GM21515 (cell line): ENCODE results near the gene TNFRSF13B.
"Not testable (repeated sequence)": the region's sequence is repeated elsewhere in the genome, so short reads cannot be mapped to it uniquely, and the experiment has no call there.

Experiments used
- ATAC-seq: cut with Tn5 transposase; IDR thresholded peaks from one replicate; pipeline ENCODE4 v1.9.1; 2021; ENCODE audit not compliant: unreplicated experiment

TNFRSF13B gene

GRCh38 chr17:16915752-16916556, 56.0 kb downstream of the TNFRSF13B start:
- no peak for ATAC-seq

DNA sequence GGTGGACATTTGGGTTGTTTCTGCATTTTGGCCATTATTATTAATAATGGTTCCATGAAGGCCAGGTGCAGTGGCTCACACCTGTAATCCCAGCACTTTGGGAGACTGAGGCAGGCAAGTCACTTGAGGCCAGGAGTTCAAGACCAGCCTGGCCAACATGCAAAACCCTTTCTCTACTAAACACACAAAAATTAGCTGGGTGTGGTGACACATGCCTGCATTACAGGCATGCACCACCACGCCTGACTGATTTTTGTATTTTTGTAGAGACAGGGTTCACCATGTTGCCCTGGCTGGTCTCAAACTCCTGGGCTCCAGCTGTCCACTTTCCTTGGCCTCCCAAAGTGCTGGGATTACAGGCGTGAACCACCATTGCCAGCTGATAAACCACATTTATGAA, 58.5 kb downstream of the TNFRSF13B start:
- no peak for ATAC-seq

- ATAC-seq, result no peak
These were observed 59.6 kb downstream of the TNFRSF13B start for GRCh38 chr17:16912021-16912962.

DNA sequence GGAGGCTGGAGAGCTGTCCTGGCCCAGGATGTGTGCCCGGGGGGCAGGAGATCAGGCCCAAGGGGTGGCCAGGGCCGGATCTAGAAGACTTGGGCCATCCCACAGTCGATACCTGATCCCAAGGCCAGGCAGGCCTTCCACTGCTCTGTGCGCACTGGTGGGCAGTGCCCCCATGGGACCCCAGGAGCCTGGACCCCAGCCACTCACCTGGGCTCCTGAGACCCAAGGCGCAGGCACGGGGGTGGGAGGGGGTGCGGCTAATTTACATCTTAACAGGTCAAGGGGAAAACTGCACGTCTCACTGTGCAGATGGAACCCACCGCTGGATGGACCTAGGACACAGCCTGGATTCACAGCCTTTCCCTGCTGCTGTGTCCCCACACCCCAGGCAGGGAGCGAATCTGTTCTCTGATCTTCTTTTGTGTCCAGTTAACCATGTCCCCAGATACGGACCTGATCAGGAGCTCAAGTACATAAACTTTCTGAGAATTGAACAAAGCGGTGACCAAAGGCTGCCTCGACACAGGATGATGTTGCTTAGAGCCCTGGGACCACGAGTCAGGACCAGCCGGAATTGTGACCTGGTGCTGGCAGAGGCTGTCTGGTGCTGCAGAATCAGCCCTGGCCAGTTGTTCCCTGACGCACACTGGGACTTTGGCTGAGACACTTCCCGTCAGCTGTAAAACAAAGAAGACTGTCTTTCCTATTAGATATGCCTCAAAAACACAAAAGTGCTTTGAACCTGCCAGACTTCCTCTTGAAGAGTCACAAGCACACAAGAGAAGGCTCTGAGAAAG, 60.6 kb downstream of the TNFRSF13B start:
- ATAC-seq, result no peak

- no peak for ATAC-seq
These were observed 61.6 kb downstream of the TNFRSF13B start for GRCh38 chr17:16910341-16910740.

DNA sequence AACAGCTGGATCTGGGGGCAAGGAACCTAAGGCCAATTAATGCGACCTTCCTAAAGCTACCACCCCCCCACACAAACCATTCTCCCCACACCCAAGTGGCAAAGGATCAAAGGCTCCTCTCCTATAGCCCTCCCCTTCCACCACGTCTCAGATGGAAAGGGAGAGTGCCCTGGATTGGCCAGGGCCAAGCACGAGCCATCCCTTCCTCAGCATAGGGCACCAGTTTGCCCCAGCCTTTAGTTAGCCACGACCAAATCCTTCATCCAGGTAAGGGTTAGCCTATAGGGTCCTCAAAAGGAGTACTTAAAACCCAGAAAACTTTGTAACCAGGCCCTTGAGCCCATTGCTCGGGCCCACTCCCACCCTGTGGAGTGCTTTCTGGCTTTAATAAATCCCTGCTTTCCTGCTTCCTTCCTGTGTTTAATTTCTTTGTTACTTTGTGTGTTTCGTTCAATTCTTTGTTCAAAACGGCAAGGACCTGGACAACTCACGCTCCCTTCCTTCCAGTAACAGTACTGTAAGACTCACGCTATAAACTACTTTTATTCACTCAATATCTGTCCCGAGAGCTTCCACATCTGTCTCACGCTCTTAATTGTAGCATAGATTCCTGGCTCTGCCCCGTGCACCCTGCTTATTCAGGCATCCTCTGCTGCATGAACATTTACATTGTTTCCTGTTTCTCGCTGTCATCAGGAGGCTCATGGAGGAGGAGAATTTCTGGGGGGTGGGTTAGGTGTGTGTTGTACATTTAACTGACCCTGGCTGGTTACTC, 62.3 kb downstream of the TNFRSF13B start:
- ATAC-seq, result no peak

DNA sequence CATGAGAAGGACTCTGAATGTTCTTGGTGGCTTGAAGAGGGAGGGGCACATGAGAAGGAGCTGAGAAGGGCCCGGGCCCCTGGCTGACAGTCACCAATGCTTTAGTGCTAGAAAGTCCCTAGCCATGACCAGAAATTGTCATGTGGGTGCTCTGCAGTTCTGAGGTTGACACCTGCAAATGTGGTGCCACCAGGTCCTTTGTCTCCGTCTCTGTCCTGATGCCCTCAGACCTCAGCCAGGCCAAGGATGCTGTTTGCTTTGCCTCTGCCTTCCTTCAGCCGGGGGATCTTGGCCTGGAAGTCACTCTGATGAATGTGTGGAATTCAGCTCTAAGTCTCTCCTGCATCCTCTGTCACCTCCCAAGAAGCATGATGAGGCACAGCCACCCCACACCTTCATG, 63.6 kb downstream of the TNFRSF13B start:
- no peak for ATAC-seq

GRCh38 chr17:16906680-16907079, 65.2 kb downstream of the TNFRSF13B start:
- ATAC-seq, result no peak

DNA sequence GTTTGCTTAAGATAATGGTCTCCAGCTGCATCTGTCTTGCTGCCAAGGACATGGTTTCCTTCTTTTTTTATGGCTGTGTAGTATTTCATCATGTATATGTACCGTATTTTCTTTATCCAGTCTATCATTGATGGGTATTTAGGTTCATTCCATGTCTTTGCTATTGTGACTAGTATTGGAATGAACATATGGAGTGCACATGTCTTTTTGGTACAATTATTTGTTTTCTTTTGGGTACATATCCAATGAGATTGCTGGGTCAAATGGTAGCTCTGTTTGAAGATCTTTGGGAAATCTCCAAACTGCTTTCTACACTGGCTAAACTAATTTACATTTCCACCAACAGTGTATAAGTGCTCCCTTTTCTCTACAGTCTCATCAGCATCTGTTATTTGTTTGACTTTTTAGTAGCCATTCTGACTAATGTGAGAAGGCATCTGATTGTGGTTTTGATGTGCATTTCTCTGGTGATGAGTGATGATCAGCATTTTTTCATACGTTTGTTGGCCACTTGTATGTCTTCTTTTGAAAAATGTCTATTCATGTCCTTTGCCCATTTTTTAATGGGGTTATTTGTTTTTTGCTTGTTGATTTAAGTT, 66.2 kb downstream of the TNFRSF13B start:
- no peak for ATAC-seq

GRCh38 chr17:16903070-16903469, 68.8 kb downstream of the TNFRSF13B start:
- not testable (repeated sequence) for ATAC-seq

DNA sequence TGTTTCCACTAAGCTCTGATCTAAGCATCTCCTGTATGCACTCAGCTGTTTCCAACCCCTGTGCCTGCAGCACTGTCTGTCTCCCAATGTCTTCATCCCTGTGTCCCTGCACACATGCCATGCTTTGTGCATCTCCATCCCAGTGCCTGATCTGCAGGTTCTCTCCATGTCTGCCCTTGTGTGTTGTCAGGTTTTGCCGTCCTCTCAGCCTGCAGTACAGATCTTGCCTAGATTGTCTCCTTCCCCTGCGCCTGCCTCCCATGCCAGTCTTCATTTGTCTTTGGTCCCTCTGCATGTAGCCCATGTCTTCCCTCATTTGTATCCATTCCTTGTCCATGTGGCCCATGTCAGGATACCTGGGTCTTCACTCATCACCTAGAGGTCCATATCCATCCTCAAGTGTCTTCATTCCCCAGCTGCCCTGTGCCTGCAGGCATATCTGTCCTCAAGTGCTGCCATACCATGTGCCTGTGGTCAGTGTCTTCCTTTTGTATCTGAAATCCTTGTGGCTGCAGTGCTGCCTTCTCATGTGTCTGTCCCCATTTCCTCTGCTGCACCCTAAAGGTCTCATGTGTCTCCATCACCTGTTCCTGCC, 71.5 kb downstream of the TNFRSF13B start:
- ATAC-seq, result no peak

DNA sequence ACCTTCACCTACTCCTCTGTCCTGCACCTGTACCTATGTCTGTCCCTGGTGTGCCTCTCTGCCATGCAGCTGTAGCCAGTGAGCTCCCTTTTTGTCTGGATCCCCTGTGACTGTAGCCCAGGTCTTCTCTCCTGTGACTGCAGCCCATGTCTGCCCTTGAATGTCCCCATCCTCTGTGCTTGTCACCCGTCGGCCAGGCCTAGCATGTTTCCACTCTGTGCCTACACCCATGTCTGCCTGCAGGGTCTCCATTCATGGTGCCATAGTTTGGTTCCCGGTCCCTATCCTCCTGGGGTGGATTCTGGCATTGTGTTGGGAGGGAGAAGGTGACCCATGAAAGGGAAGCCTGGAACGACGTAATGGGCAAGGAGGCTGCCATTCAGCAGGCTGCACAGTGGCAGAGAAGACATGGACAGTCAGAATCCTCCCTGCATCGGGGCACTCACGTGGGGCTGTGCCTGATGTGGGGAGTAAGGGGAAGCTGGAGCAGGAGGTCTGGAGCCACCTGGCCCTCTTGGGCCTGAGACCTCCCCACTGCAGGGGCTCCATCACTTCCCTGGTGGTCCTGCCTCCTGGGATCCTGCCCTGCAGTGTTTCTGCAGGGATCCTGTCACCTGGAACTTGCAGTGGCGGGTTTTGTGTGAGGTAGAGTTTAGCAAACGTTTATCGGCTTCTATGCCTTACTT, 74.6 kb downstream of the TNFRSF13B start:
- ATAC-seq, result not testable (repeated sequence)

- not testable (repeated sequence) for ATAC-seq
These were observed 75.7 kb downstream of the TNFRSF13B start for GRCh38 chr17:16896235-16896634.

DNA sequence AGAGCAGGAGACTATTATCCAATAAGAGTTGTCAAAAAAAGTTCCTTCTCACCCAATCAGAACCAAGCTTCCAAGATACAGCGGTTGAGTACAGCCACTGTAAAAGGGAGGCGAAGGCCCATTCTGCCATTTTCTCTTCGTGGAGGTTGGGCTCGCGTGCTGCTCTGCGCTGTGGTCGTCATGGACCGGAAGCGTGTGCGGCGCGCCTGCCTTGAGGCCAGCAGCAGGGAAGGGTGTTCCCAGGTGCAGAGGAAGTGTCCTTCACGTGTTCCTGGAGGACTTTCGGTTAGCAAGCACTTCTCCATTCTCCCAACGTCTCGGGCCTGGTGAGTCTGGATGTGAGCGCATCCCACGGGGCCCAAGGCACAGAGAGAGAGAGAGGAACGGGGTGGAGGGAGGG, 78.4 kb downstream of the TNFRSF13B start:
- ATAC-seq, result not testable (repeated sequence)

GRCh38 chr17:16892876-16893454, 79.0 kb downstream of the TNFRSF13B start:
- not testable (repeated sequence) for ATAC-seq

- ATAC-seq, result no peak
These were observed 82.8 kb downstream of the TNFRSF13B start for GRCh38 chr17:16889088-16889465.
